Raji (cell line): ENCODE data around the gene PROX1.

Source experiments
- POLR2A ChIP-seq: IDR thresholded peaks from 2 replicates; pipeline ENCODE4 v1.6.1; 2011; ENCODE audit warnings: low read depth, low read length, control low read depth; ENCODE audit not compliant: insufficient read depth

Gene PROX1

DNA sequence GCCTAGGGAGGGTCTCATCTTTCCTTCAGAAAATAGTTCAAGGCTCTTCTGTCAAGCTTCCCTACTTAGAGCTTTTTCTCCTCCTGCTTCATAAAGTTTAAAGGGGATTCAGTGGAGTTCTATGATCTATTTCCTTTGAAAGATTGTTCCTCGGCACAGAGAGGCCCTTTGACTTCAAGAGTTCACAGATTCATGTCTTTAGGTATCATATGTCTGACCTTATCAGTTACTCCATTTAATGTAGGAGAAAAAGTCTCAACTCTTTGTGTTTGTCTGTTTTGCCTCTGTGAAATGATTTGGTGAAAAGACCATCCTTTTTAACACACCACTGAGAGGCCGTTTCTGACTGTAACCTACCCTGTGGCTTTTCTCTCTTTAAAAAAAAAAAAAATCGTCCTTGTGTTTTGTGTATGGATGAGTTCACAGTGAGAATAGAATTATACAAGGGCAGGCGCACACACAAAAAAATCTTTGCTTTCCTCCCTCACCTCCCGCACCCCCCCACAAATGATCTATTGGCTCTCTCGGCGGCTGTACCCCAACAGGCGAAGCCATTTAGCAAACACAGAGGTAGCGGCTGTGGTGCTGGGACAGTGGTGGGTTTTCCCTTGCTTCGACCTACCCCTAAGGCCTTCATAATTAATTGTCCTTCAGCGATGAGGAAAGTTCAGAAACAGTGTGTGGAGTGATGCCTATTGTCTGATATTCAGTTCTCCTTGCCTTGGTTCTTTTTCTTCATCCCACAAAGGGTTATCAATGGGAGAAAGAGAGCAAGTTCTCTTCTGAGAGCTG is 29.6 kb downstream of the PROX1 start:
- TF ChIP-seq POLR2A = no peak

- TF ChIP-seq POLR2A = no peak
Measured at GRCh38 chr1:214018386-214019268, 30.9 kb downstream of the PROX1 start.

- no peak for TF ChIP-seq POLR2A
Measured at GRCh38 chr1:214019499-214019898, 31.7 kb downstream of the PROX1 start.

DNA sequence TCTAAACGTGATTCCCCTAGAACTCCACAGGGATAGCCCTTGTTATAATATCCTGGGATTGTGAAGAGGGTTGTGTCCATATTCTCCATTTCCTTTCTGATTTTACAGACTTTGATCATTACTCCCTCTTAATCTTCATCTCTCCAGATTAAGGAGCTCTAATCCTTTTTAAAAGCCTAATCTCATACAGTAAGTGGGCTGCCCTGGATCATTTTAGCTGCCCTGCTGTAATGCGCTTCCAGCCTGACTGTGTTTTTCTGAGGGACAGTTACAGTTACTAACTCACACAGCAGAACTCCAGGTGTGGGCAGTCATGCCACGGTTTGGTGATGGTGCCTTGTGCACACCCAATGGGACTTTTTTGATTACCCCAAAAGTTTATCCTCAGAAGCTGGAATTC is 33.5 kb downstream of the PROX1 start:
- TF ChIP-seq POLR2A = no peak

DNA sequence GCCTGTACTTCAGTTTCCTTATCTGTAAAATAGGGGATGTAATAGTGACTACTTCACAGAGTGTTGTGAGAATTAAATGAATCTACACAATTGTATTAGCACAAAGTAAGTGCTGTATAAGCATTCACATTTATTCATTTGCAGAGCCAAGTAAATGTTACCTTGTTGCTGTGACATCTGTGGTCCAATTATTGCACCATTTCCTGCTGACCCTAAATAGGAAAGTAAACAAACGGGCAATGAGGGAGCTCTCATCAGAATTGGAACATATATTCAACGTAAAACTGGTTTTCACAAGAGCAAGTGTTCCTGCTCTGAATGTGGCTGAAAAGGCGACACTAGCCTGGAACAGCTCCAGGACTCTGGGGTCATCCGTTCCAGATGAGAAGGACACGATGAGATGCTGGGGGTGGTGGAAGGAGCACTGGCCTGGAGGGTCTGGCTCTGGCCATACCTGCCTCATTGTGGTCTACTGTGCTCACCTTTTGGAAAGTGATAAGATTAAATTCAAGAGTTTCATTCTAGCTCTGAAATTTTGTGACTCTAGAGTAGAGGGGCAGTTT is 34.5 kb downstream of the PROX1 start:
- no peak for TF ChIP-seq POLR2A

GRCh38 chr1:214022810-214023425 is 35.1 kb downstream of the PROX1 start:
- TF ChIP-seq POLR2A = no peak

- TF ChIP-seq POLR2A = no peak
Measured at GRCh38 chr1:214026985-214027384, 39.2 kb downstream of the PROX1 start.

DNA sequence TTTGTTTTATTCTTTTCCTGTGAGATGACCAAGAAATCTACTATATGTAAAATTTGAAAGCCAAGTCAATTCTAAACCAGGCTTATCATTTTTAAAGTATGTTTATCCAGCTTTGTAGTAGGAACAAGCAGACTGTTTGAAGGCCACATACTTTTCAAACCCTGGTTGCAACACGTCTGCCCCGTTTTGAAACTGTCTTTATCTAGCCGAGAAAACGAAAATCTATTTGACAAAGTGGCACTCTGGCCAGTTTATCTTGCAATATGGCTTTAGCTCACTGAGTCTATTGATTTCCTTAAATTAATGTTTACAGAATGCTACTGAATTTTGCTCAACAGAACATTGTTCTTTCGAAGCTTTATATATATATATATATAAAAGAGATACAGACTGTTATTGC is 39.7 kb downstream of the PROX1 start:
- TF ChIP-seq POLR2A = no peak

DNA sequence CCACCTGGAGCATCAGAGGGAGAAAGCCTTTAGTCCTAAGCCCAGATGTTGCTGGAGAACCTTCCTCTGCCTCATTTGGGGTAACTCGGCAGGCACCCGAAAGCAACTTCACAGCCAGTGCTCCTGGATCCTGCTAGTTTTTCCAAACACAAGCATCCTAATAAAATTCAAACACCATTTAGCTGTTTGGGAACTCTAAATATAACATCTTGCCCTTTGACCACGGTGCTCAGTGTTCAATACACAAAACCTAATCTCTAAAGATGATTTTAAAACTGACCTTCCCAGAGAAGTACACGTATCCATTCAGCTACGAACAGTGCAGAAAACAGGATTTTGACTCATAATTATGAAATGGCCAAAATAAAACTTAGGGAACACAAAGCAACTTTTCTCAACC is 40.3 kb downstream of the PROX1 start:
- TF ChIP-seq POLR2A = no peak

GRCh38 chr1:214028649-214029406 is 41.1 kb downstream of the PROX1 start:
- TF ChIP-seq POLR2A = no peak

DNA sequence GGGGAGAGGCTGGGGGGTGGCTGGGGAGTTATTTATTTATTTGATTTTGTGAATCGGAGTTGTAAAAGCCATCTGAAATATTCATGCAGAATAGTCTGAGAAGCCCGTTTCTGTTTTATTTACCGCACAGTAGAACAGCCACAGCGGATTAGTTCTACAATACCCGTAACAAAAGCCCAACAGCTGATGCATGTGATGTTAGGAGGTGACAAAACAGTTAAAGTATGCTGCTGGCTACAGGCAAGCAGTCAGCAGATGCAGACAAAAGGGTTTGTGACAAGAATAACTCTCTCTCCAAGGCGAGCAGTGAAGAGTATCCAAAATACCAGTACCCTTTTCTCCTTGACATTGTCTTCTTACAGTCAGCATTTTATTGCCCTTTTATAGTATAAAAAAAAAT is 42.0 kb downstream of the PROX1 start:
- no peak for TF ChIP-seq POLR2A

- no peak for TF ChIP-seq POLR2A
Measured at GRCh38 chr1:214031267-214031650, 43.5 kb downstream of the PROX1 start.

- TF ChIP-seq POLR2A = no peak
Measured at GRCh38 chr1:214037468-214037867, 49.7 kb downstream of the PROX1 start.

GRCh38 chr1:214039394-214040018 is 51.7 kb downstream of the PROX1 start:
- no peak for TF ChIP-seq POLR2A
